ENCODE results near the gene ATG101.
A peak's percentile ranks its signal among the peaks of the same experiment; 100 is the strongest.
"Not testable (repeated sequence)": the region's sequence is repeated elsewhere in the genome, so short reads cannot be mapped to it uniquely, and the experiment has no call there.

The ATG101 gene

GRCh38 chr12:52080403-52081251, 10.8 kb downstream of the ATG101 start:
- no peak for DNase-seq

GRCh38 chr12:52081263-52081733, 11.5 kb downstream of the ATG101 start:
- DNase-seq, result no peak

- no peak for DNase-seq
Measured at GRCh38 chr12:52082026-52082668, 12.4 kb downstream of the ATG101 start.

- no peak for DNase-seq
Measured at GRCh38 chr12:52082669-52082987, 12.8 kb downstream of the ATG101 start.

GRCh38 chr12:52082988-52083637, 13.3 kb downstream of the ATG101 start:
- peak; percentile 76 for DNase-seq

- no peak for DNase-seq
Measured at GRCh38 chr12:52083638-52083996, 13.8 kb downstream of the ATG101 start.

GRCh38 chr12:52084491-52085231, 14.9 kb downstream of the ATG101 start:
- DNase-seq, result no peak

- DNase-seq, result no peak
Measured at GRCh38 chr12:52085682-52086180, 16.0 kb downstream of the ATG101 start.

GRCh38 chr12:52086366-52086765, 16.6 kb downstream of the ATG101 start:
- no peak for DNase-seq

GRCh38 chr12:52086944-52087835, 17.4 kb downstream of the ATG101 start:
- no peak for DNase-seq

GRCh38 chr12:52087961-52088820, 18.4 kb downstream of the ATG101 start:
- DNase-seq, result no peak

- no peak for DNase-seq
Measured at GRCh38 chr12:52089491-52089890, 19.7 kb downstream of the ATG101 start.

GRCh38 chr12:52090291-52090690, 20.5 kb downstream of the ATG101 start:
- DNase-seq, result no peak

GRCh38 chr12:52091061-52091460, 21.3 kb downstream of the ATG101 start:
- DNase-seq, result no peak

GRCh38 chr12:52091869-52092268, 22.1 kb downstream of the ATG101 start:
- no peak for DNase-seq

- no peak for DNase-seq
Measured at GRCh38 chr12:52093346-52093745, 23.6 kb downstream of the ATG101 start.

- no peak for DNase-seq
Measured at GRCh38 chr12:52096332-52097044, 26.7 kb downstream of the ATG101 start.

GRCh38 chr12:52097045-52097666, 27.4 kb downstream of the ATG101 start:
- DNase-seq, result no peak

- DNase-seq, result not testable (repeated sequence)
Measured at GRCh38 chr12:52104431-52105089, 34.8 kb downstream of the ATG101 start.
